GM18526 (cell line): ENCODE measurements around the gene KRTAP16-1.
"Not testable (repeated sequence)": the region's sequence is repeated elsewhere in the genome, so short reads cannot be mapped to it uniquely, and the experiment has no call there.

Experiments used
- POLR2A ChIP-seq: IDR thresholded peaks from 3 replicates; pipeline ENCODE4 v1.6.1; 2011; ENCODE audit not compliant: insufficient read length; ENCODE audit errors: extremely low read depth

Gene KRTAP16-1

DNA sequence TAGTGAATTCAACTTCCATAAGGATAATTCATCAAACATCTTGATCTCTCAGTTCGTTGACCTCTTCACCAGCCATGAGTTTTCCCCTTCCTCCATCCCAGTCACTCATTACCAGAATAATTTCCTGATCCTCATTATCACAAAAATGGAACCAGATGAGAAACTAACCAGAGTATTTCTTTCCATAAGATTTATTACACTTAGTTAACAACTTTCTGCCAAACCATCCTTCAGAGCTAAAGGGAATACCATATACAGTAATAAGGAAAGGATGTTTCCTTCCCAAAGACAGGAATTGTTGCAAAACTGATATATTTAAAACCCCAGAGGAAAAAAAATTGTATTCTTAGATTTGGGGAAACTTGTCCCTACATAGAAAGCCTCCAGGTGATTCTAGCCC is 15.1 kb downstream of the KRTAP16-1 start:
- TF ChIP-seq POLR2A, result no peak

DNA sequence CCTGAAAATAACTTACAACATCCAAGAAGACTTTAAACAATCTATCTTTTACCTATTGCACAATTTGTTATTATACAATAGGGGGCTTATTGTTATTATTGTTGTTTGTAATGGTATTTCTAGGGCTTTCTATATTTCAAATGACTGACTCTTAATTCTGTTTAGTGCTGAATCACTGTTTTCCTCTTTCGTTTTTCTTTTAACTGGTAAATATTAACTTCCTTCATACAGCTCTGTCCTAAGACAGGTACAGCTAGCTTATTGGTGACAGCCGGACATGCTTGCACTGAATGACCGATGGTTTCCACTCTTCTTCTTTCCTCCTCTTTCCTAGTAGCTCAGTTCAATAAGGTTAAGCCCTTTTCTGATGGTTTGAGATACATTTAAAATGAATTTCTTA is 22.1 kb downstream of the KRTAP16-1 start:
- TF ChIP-seq POLR2A, result no peak

DNA sequence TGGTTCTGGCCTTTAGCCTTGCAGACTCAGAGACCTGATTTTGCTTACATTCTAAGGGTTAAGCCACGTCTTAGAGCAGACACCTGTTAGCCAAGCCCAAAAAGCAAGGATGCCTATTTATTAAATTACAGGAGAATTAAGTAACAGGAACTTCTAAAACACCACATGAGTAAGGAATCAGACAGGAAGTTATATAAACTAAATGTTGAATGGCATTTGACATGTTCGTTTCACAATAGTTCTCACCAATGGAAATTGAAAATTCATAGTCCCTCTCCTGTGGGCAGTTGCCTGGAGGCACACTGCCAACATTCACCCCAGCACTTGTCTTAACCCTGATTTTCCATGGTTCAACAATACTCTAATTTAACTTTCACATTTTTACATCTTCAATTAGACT is 24.6 kb downstream of the KRTAP16-1 start:
- no peak for TF ChIP-seq POLR2A

DNA sequence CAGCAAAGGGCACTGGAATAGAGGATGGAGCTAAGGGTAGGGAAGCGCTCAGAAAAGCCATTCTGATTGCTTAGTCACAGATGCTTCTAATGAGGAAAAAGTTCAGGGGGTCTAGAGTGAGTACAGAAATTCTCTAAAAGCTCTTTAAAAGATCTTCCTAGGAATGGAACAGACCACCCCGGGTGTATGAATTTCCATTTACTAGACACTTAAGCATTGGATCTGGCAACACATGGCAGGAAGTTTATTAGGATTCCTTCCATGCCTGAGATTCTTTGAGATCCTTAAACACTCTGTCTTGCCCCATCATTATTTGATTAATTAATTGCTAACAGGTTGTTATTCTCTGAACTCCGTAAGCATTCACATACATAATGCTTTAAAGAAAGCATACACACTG is 25.1 kb downstream of the KRTAP16-1 start:
- TF ChIP-seq POLR2A, result no peak

DNA sequence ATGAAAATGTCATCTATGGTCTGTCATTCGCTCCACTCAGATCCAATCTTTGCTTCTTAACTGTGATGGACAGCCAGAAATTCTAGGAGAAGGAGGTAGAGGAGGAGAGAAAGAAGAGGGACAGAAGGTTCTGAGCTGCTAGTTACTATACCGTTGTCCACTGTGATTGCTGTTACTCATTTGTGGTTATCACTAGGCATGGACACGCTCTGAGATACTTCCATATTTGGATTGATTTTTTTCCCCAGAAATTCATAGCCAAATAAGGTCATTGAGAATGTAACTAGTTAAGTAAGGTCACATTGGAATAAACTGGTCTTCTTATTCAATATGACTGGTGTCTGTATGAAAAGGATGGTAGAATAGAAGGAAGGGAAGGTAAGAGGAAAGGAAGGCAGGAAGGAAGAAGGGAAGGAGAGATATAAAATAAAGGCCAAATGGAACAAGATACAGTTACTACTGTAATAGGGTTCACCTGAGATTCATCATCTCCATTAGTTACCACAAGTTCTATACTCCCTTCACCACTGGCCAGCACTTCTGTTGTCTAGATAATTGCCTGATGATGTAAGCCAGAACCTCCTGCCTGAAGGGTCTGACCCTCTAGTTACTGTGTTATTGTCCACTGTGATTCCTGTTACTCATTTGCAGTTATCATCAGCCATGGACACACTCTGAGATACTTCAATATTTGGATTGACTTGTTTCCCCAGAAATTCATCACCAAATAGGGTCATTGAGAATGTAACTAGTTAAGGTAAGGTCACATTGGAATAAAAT is 30.7 kb downstream of the KRTAP16-1 start:
- TF ChIP-seq POLR2A, result no peak

DNA sequence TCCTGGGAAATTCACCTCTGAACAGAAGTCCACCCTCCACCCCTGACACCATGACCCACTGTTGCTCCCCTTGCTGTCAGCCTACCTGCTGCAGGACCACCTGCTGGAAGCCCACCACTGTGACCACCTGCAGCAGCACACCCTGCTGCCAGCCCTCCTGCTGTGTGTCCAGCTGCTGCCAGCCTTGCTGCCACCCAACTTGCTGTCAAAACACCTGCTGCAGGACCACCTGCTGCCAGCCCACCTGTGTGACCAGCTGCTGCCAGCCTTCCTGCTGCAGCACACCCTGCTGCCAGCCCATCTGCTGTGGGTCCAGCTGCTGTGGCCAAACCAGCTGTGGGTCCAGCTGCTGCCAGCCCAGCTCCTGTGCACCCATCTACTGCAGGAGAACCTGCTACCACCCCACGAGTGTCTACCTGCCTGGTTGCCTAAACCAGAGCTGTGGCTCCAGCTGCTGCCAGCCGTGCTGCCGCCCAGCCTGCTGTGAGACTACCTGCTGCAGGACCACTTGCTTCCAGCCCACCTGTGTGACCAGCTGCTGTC is 33.4 kb downstream of the KRTAP16-1 start, which contains the start of gene KRTAP9-7:
Gene KRTAP9-7 (plus strand): TSS at position 51 of the 543 bp plus-strand sequence. CDS start 0 bp downstream, at position 51.
- TF ChIP-seq POLR2A, result not testable (repeated sequence)

DNA sequence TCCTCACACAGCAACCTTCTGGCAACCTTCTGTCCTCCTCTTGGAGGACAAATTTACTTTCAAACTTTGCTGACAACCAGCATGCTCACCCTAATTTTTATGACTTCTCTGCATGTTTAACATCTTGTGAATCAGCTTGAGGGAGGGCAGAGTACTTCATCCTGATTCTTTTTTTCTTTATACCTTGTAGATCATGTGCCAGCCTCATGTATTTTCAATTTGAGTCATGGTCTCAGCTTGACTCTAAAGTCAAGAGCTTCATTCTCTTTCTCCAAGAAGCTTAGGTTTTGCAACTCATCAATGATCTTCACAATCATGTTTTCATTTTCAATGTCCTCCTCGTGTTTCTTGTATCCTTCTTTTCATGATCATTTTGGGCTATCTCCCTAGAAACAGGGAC is 37.3 kb downstream of the KRTAP16-1 start:
- TF ChIP-seq POLR2A, result no peak

DNA sequence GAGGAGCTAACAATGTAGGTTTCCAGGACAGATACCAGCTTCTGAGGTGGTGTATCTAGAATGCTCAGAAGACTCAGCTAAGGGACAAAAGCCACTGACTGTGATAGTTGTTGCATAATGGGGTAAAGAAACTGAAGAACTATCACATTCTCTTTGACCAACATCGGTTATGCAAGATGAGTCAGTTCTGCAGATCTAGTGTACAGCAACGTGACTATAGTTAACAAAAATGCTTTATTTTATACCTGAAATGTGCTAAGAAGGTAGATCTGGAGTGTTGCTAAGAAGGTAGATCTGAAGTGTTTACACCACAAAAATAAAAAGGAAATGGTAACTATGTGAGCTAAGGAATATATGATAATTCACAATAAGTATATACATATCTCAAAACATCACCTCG is 41.4 kb downstream of the KRTAP16-1 start:
- no peak for TF ChIP-seq POLR2A

DNA sequence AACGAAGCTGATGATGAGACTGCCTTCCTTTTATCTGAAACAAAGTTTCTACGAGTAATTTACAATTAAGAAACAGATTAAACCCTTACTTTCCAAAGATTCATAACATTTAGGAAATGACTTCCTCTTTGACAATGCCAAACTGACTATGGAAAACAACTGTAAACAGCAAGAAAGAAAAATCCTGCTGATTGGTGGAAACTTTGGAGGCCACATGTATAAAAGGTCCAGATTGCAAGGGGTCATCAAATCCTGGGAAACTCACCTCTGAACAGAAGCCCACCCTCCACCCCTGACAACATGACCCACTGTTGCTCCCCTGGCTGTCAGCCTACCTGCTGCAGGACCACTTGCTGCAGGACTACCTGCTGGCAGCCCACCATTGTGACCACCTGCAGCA is 44.0 kb downstream of the KRTAP16-1 start, which contains the start of gene KRTAP9-6:
Gene KRTAP9-6 (plus strand): TSS at position 301 of the 400 bp plus-strand sequence. CDS start 0 bp downstream, at position 301.
- TF ChIP-seq POLR2A, result no peak

DNA sequence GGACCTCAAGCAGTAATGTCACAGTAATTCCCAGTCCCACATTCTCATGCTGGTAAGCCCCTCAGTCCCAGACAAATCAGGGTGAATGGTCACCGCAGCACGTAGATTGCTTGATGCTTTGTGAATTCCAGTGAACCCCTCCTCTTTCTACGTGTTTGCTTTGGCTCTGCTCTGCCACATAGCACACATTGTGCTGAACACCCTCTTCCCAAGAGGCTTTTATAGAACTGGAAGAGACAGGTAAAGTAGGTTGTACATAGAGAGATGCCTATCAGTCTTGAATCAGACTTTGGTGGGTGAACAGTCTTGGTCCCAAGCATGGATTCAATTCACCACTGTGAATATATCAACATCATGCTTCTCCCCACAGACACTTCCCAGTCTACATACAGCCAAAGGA is 44.5 kb downstream of the KRTAP16-1 start:
- no peak for TF ChIP-seq POLR2A

DNA sequence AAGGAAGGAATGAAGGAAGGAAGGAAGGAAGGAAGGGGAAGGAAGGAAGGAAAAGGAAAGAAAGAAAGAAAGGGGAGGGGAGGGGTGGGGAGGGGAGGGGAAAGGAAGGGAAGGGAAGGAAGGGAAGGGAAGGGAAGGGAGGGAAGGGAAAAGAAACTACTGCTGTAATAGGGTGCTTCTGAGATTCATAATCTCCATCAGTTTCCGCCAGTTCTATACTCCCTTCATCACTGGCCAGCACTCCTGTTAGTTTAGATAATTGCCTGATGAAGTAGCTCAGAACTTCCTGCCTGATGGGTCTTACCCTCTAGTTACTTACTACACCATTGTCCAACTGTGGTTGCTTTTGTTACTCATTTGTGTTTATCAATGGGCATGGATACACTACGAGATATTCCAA is 45.9 kb downstream of the KRTAP16-1 start:
- no peak for TF ChIP-seq POLR2A

DNA sequence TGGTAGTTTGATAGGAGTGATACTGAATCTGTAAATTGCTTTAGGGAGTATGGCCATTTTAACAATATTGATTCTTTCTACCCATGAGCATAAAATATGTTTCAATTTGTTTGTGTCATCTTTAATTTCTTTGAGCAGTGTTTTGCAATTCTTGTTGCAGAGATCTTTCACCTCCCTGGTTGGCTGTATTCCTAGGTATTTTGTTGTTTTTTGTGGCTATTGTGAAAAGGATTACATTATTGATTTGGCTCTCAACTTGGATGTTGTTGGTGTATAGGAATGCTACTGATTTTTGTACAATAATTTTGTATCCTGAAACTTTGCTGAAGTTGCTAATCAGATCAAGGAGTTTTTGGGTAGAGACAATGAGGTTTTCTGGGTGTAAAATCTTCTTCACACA is 50.7 kb downstream of the KRTAP16-1 start:
- no peak for TF ChIP-seq POLR2A
